ENCODE results near the gene PITPNC1. TPM values are rescaled to one million over a fixed set of nuclear protein-coding genes. Genes with fewer than 3 reads are reported as not detected.

The PITPNC1 gene
- total RNA-seq, 1 donor from 2014 or later: 25.4 TPM

DNA sequence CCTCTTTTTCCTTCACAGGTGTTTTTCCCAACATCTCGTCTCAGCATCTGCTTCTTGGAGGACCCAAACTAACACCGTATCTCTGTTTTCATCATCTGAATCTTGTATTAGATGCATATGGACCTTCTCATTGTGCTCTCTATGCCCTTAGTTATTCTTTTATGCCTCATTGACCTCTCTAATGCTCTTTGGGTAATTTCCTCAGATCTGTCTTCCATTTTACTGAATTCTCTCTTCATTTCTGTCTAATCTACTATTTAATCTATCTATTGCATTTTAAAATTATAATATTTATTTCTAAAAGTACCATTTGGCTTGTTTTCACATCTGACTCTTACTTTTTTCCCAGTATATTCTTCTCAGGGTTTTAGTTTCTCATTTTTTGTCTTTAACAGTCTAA lies 81.1 kb downstream of the PITPNC1 start:
- H3K4me1 ChIP-seq: no peaks in the 10 kb centered on the region
- no peak overlapping the region for H3K4me3 ChIP-seq
- H3K27me3 ChIP-seq: no peaks in the 10 kb centered on the region
- H3K9me3 ChIP-seq: peaks cover 7% of the 10 kb centered on the region
- TF ChIP-seq, protein P1, sequence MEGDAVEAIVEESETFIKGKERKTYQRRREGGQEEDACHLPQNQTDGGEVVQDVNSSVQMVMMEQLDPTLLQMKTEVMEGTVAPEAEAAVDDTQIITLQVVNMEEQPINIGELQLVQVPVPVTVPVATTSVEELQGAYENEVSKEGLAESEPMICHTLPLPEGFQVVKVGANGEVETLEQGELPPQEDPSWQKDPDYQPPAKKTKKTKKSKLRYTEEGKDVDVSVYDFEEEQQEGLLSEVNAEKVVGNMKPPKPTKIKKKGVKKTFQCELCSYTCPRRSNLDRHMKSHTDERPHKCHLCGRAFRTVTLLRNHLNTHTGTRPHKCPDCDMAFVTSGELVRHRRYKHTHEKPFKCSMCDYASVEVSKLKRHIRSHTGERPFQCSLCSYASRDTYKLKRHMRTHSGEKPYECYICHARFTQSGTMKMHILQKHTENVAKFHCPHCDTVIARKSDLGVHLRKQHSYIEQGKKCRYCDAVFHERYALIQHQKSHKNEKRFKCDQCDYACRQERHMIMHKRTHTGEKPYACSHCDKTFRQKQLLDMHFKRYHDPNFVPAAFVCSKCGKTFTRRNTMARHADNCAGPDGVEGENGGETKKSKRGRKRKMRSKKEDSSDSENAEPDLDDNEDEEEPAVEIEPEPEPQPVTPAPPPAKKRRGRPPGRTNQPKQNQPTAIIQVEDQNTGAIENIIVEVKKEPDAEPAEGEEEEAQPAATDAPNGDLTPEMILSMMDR (IDR thresholded peaks at IDR 0.05): no peak
- intact Hi-C loops (cut with DNase I): no loop called here
- no peak for ATAC-seq
- H3K36me3 ChIP-seq: no peaks in the 10 kb centered on the region
- no peak for DNase-seq
- H3K27ac ChIP-seq: no peak overlapping the region

GRCh38 chr17:67459985-67460384 lies 82.9 kb downstream of the PITPNC1 start:
- intact Hi-C loops (cut with DNase I): no loop called here

DNA sequence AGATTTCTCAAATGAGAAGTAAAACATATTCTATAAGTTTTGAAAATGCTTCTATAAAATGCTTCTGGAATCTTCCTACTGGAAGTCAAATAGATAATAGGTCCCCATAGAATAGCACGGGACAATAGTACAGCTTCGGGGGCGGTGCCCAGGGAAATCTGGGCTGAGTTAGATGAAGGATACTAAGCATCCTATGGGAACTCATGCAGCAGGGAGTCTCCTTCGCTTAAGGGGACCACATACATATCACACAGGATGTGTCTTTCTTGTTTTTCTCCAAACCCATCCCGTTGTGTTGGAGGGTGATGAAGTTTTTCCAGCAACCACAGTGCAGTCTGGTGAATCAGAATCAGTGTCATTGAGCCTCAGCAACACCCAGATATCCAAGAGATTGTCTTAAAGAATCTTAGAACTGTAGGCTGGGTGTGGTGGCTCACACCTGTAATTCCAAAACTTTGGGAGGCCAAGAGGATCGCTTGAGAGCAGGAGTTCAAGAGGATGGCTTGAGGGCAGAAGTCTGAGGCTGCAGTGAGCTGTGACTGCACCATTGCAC lies 84.2 kb downstream of the PITPNC1 start:
- Histone ChIP-seq H3K4me3 (no peak overlapping the region), H3K4me1 (no peaks in the 10 kb centered on the region), H3K27me3 (no peaks in the 10 kb centered on the region), H3K36me3 (no peaks in the 10 kb centered on the region), H3K9me3 (peaks cover 7% of the 10 kb centered on the region), H3K27ac (no peak overlapping the region)
- ATAC-seq (no peak), DNase-seq (no peak)
- intact Hi-C loops (cut with DNase I): no loop called here
- TF ChIP-seq, protein P1 (IDR thresholded peaks at IDR 0.05): no peak

More at GRCh38 chr17:67459985-67460384, 82.9 kb downstream of the PITPNC1 start:
- H3K27ac ChIP-seq: no peak overlapping the region
- no peaks in the 10 kb centered on the region for H3K4me1 ChIP-seq
- H3K9me3 ChIP-seq: peaks cover 7% of the 10 kb centered on the region
- H3K4me3 ChIP-seq: no peak overlapping the region
- peak; percentile 17 for DNase-seq
- TF ChIP-seq, protein P1 (IDR thresholded peaks at IDR 0.05): no peak
- no peaks in the 10 kb centered on the region for H3K27me3 ChIP-seq
- no peaks in the 10 kb centered on the region for H3K36me3 ChIP-seq
- ATAC-seq: no peak

DNA sequence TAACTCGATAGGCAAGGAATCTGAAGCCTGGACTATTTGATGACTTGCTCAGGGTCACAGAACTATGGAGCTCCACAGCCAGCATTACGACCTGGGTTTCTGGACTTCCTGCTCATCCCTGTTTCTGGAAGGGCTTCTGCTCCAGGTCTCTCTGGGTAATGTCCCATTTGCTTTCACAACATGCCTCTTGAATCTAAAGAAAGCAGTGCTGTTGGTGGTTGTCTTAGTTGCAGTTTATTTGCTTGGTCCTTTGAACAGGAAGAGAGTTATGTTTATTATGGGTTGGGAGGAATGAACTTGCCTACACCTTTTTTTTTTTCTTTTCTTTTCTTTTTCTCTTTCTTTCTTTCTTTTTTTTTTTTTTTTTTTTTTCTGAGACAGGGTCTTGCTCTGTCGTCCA lies 84.8 kb downstream of the PITPNC1 start:
- DNase-seq: peak; percentile 9
- Histone ChIP-seq H3K27ac (no peak overlapping the region), H3K9me3 (peaks cover 7% of the 10 kb centered on the region), H3K36me3 (no peaks in the 10 kb centered on the region), H3K4me3 (no peak overlapping the region), H3K27me3 (no peaks in the 10 kb centered on the region), H3K4me1 (no peaks in the 10 kb centered on the region)
- TF ChIP-seq, protein P1 (IDR thresholded peaks at IDR 0.05): no peak
- intact Hi-C loops (cut with DNase I): no loop called here
- ATAC-seq: no peak

GRCh38 chr17:67466251-67466796 lies 89.2 kb downstream of the PITPNC1 start:
- no peaks in the 10 kb centered on the region for H3K27me3 ChIP-seq
- peak; percentile 13 for DNase-seq
- H3K4me3 ChIP-seq: no peak overlapping the region
- intact Hi-C loops (cut with DNase I): no loop called here
- H3K9me3 ChIP-seq: no peaks in the 10 kb centered on the region
- no peak overlapping the region for H3K27ac ChIP-seq
- TF ChIP-seq, protein P1 (IDR thresholded peaks at IDR 0.05): no peak
- H3K36me3 ChIP-seq: no peaks in the 10 kb centered on the region
- peaks cover 12% of the 10 kb centered on the region for H3K4me1 ChIP-seq
- ATAC-seq: no peak

Data from upper lobe of right lung (tissue), 1 donor.